ENCODE results near the gene KCNQ1.

KCNQ1 gene

DNA sequence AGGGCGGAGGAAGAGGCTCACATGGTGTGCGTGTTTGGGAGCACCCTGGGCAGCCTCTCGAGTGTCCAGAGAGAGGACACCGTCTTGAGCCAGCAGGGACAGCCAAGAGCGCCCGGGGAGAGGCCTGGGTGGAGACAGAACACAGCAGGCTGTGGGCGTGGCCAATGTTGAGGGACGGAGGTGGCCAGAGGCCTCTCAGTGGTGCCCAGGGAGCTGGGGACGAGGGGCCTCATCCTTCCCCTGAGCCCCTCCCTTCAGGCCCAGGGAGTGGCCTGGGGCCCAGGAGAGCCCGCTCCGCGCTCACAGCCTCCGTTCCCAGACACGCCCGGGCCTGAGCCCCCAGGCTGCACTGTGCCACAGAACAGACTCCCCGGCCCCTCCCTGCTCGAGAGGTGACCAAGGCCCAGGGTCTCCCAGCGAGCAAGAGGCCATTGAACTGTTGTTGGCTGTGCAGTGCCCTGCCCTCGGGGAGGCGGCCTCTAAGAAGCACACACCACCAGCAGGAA is 392.3 kb downstream of the KCNQ1 start:
- no peak for DNase-seq

DNA sequence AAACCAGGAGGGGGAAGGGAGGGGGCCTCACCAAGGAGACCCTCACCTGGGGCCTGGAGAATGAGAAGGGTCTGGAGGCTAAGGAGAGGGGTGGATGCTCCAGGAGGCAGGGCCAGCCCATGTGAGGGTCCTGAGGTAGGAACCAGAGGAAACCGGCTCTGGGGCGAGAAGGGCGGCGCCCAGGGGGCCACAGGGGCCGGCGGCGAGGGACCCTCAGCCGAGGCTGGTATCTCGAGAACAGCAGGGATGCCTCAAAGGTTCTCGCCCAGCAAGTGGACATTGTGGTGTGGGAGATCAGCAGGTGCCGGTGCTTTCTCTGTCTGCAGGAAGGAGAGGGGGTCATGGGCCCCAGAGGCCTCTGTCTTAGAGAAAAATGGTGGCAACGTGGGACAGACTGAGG is 392.8 kb downstream of the KCNQ1 start:
- DNase-seq: no peak

DNA sequence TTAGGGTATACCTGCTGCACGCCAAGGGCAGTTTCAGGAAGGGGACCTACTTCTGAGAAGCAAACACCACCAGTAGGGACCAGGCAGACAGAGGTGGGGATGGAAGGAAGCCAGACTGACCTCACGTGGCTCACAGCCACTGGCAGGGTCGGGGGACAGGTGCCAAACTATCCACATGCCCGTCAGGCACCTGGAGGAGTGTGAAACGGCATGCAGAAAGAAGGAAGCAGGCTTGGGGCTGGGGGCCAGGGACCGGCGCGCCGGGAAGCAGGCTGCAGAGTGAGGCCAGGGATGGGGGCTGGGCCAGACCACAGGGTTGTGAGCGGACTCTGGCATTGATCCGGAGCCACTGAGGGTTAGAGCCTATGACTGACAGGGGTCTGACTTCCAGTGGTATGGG is 393.3 kb downstream of the KCNQ1 start:
- DNase-seq: no peak

DNA sequence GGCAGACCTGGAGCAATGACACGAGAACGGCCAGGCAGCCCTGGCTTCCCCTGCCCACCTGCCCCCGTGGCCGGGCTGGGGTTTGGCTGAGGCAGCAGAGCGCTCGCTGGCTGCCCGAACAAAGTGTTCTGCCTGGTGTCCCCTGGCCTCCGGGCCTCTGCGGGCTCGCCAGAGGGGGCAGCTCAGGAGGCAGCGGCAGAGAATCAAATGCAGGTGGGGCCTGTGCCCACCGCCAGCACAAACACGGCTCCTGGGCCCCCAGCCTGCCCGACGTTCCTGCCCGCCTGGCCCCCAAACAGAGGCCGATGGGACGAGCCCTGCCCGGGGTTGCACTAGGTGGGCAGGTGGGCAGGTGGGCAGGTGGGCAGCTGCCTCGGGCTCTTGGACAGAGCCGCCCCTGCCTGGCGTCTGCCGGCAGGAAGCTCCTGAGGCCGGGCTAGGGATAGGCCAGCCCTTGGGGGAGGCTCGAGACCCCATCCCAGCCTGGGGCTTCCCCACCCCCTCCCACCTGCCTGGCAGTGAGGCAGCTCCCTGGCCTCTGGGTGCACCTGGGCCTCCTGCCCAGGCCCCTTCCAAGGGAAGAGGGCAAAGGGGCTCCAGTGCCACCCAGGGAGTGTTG is 394.0 kb downstream of the KCNQ1 start:
- no peak for DNase-seq

DNA sequence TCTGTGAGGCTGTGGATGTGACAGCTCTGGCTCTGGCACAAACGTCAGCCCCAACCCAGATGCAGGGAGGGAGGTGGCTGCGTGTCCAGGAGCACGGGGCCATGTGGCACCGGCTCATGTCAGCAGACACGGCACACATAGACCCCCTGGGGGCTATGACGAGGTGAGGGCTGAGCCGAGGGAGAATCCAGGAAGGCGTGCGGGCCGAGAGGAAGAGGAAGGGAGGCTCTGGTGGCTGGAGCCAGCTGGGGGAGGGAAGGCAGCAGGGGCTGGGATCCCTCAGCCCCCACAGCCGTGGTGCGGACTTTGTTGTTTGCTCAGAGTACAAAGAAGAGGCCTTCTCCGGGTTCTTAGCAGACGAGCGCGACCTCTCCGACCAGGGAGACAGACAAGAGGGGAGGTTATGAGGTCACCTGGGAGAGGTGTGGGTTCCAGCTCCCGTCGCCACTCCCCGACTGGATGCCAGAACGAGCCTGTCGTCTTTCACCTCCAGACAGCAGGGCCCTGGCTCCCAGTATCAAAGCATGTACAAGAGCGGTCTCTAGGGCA is 394.7 kb downstream of the KCNQ1 start:
- DNase-seq: no peak

DNA sequence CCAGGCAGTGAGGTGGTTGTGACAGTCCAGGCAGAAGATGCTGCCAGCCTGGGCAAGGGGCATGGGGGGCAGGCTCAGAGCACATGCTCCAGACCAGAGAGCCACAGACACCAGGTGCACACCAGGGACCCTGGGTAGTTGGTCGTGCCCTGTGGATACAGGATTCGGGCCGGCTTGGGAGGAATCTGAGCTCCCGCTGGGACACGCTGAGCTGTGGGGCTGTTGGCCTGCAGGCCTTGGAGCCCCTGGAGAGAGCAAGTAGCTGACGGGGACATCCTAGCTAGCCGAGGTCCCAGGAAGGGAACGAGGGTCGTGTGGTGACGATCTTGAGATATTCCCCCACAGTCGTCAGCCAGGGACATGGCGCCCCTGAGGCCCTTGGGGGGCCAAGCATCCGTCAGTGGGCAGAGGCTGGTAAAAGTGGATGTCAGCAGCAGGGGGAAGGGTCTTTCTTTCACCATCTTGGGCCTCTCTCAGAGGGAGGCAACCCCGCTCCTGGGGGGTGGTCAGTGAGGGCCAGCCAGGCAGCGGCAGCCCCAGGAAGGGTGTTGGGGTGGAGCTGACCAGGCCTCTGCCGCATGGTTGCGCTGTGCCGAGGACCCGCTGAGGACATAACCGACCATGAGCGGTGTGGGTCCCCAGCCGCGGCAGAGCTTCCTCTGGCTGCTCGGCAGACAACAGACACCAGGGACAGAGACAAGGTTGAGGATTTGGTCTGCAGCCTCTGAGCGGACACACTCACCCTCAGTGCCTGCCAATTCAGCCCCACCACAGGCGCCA is 396.8 kb downstream of the KCNQ1 start:
- no peak for DNase-seq

DNA sequence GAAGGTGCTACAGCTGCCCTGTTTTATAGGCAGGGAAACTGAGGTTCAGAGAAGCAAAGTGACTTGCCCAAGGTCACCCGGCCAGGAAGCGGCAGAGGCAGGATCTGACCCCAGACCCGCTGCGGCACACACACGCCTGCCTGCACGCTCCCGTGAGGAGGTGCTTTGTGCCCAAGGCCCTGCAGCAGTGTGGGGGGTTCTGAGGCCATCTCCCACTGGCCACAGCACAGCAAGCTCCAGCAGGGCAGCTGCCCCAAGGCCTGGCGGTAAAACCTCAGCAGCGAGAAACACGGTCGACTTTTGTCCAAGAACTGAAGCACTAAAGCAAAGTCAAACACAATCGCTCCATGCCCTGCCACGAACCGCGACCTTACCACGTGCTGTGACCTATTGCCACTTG is 398.1 kb downstream of the KCNQ1 start:
- no peak for DNase-seq

DNA sequence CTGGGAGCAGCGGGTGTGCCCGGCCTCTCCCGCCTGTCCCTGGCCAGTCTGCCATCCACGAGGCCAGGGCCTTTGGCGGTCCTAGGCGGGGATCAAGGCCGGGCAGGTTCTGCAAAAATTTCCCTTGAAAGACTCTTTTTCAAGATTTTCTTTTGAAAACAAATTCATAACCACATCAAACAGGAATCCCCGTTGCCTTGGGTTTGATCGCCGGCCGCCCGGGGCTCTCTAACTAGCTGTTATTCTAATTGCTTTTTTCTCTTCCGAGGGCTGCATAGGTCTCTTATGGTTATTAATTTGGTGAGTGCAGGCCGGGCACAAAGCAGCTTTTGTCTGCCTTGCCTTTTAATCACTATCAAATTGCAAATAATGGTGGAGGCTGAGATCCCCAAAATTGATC is 398.7 kb downstream of the KCNQ1 start:
- DNase-seq: no peak

DNA sequence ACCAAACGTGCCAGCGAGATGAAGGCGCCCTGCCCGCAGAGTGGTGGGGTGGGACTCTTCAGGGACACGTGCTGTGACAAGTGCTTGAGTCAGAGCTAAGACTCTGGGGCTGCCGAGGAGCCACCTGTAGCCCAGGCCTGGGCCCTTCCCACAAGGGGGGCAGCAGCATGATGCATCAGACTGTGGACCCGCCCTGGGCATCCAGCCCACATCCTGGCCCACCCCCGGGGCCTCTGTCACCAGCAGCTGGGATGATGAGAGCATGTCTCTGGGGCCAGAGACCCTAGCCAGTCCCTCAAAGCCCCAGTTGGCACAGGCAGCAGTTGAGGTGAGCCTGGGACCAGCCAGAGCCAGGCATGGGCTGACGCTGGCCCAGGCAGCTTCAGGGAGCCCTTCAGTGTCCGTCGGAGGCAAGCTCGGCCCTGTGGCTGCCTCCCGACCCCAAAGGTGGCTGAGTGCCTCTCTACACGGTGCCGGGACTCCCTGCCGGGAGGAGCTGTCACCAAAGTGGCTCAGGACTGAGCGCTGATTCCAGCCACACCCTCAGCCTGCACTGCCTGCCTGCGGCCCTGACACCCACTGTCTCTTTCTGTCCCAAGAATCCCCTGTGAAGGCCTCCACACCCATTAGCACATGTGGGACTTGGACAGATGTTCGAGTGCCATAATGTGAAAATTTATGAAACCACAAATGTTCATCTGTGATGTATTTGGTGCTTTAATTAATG is 399.5 kb downstream of the KCNQ1 start:
- DNase-seq: no peak

DNA sequence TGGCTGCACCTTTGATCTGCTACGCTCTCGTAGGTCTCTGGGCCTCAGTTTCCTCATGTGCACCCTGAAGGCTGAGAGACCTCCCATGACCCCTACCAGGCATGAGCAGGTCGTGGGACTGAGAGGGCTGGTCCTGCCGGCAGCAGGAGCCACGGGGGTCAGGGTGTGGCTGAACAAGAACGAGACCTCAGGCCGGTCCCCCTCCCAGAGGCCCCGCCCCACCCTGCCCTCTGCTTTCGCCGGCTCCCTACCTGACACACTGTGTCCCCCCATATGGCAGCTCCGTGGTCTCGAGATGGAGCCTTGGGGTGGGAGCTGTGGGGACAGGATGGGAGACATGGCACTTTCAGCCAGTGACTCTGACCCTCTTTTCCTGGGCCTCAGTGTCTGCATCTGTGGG is 400.2 kb downstream of the KCNQ1 start:
- no peak for DNase-seq

DNA sequence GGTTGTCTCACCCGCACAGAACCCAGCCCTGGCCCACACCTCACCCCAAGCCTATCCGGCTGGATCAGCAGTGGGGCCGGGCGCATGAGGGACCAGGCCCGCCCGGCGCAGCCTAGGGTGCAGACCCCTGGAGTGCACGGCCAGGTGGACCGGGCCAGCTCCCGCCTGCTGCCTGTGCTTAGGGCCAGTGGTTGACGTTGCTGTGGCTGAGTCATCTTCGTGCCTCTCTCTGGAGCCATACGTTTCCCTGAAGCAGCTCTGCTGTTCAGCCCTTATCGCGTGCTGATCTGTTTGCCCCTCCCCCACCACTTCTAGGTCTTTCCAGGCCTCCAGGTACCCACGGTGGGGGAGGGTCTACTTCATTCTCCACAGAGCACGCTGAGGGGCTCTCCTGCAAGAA is 401.2 kb downstream of the KCNQ1 start:
- DNase-seq: no peak

DNA sequence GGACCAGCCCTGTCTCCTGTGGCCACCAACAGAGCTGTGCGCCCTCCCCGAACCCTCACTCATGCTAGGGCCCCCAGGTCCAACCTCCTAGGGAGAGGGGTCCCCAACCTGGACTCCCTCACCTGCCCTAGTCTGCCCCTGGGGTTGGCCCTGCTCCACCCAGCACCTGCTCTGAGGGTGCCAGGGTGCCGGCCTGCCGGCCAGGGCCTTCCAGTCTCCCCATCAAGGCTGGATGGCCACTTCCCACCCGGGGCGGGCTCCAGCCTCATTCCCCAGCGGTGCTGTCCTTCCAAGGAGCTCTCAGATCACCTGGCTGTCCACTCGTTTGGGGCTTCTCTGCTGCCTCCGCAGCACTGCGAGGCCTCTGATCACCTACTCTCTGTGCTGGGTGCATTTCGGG is 401.7 kb downstream of the KCNQ1 start:
- DNase-seq: no peak

DNA sequence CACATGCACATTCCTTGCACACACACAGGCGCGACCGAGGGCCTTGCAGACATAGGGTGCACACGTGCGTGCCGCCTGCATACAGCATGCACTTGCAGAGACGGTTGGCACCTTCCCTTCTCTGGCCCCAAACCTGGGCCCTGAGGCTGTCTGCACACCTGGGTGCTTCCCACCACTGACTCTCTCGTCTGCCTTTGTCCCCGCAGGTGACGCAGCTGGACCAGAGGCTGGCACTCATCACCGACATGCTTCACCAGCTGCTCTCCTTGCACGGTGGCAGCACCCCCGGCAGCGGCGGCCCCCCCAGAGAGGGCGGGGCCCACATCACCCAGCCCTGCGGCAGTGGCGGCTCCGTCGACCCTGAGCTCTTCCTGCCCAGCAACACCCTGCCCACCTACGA is 402.8 kb downstream of the KCNQ1 start:
- no peak for DNase-seq

DNA sequence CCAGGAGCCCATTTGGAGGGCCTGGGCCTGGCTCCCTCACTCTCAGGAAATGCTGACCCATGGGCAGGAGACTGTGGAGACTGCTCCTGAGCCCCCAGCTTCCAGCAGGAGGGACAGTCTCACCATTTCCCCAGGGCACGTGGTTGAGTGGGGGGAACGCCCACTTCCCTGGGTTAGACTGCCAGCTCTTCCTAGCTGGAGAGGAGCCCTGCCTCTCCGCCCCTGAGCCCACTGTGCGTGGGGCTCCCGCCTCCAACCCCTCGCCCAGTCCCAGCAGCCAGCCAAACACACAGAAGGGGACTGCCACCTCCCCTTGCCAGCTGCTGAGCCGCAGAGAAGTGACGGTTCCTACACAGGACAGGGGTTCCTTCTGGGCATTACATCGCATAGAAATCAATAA is 403.7 kb downstream of the KCNQ1 start:
- DNase-seq: no peak

DNA sequence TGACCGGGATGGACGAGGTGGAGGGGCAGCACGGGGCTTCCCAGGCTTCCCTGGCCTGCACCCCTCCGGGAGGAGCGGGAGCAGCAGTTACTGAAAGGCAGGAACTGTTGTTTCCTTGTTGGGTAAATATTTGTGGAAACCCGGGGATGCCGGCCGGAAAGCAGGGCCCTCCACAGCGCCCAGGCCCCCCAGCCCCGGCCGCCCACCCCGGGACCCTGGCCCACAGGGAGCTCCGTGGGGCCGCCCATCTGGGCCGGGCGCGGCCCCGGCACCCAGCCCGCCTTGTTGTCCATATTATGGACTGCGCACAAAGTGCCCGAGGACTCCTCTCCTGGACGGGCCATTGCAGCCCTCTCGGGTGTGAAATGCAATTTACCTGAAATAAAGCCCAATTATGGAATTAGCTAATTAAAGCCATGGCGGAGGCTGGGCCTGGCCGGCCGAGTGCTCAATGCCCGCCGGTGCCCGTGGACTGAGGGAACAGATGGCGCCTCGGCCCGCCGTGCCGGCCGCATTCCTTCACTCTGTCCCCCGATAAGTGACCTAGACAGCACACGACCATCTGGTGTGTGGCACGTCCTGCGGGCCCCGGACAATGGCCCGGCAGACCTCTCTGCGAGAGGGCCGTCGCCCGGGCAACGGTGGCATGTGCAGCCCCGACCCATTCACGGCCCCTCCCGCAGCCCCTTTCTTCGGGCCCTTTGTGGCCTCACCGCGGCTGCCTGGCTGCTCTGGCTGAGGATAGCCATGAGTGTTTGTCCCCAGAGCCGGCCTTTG is 405.4 kb downstream of the KCNQ1 start:
- no peak for DNase-seq

DNA sequence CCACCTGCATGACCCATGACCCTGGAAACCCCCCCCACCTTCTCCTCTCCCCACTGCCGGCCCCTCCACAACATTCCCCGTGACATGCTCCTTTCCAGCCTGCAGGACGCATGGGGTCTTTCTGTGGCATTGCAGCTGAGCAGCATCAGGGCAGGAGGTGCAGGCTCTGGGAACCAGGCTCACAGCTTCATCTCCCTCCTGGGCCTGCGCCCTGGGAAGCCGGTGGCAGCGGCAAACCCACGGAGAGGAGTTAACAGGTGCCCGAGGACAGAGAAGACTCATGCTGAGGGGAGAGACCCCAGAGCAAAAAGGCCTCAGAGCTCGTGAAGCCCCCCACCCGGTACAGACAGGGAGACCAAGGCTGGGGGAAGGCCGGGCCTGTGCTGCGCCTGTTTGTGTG is 408.6 kb downstream of the KCNQ1 start:
- no peak for DNase-seq

DNA sequence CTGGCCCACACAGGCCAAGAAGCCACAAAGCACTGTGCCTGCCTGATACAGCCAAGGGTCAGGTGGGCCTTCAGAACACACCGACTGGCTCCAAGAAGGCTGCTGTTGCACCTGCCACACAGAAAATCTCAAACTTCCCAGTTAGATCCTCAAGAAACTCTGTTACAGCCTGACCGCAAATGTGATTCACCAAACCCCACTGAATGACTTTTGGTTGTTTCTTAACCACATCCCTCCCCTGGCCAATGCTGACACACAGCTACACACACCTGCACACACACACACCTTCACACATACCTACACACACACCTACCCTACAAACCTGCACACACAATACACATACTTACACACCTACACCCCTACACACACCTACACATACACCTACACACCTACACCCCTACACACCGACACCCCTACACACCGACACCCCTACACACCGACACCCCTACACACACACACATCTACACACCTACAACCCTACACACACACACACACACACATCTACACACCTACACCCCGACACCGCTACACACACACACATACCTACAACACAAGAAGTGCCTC is 409.3 kb downstream of the KCNQ1 start:
- DNase-seq: no peak

DNA sequence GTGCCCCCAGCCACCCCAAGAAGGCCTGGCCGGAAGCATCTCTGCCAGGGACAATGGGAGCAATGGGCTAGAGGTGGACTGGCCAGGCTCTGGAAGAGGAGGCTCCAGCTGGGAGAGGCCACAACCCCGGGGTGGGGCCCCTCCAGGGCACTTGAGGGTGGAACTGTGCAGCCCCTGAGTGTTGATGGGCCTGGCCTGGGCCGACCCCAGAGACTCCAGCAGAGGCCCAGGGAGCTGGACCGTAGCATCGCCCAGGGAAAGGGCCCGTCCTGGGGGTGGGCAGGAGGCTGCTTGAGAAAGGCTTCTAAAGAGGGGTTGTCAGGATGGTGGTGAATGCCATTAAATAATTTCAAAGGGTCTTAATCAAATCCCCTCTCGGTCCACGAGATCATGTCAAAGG is 410.4 kb downstream of the KCNQ1 start:
- no peak for DNase-seq

DNA sequence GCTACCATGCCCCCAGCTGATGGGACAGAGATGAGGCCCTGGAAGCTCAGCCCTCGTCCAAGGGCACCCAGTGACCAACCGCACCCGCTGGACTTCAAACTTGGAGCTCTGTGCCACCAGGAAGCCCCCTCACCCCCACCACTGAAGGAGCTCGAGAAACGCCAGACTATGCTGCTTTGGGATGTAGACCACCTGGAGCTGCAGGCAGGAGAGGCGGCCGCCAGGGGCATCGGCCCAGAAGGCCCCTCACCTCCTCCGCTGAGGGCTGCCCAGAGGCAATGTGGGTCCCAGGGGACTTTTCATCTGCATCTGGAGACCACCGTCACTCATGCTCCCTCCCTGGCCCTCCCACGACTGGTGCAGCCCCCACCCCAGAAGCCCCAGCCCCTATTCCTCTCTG is 412.5 kb downstream of the KCNQ1 start:
- DNase-seq: no peak

DNA sequence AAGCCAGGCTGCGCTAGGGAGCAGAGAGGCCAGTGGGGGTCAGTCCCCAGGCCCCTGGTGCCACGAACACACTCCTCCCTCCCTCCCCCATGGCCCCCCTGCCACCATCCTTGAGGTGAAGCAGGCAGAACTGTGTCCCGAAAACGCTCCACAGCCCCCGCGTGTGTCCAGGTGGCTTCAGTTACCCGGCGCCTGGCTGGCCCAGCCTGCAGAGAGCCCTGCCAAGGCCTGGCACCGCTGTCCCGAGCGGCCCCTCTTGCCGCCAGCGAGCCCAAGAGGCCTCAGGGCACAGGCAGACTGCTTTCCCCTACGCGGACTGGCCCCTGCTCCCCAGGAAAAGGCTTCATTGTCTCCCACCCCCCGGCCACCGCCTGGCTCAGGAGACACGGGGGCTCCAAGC is 413.1 kb downstream of the KCNQ1 start:
- no peak for DNase-seq

DNA sequence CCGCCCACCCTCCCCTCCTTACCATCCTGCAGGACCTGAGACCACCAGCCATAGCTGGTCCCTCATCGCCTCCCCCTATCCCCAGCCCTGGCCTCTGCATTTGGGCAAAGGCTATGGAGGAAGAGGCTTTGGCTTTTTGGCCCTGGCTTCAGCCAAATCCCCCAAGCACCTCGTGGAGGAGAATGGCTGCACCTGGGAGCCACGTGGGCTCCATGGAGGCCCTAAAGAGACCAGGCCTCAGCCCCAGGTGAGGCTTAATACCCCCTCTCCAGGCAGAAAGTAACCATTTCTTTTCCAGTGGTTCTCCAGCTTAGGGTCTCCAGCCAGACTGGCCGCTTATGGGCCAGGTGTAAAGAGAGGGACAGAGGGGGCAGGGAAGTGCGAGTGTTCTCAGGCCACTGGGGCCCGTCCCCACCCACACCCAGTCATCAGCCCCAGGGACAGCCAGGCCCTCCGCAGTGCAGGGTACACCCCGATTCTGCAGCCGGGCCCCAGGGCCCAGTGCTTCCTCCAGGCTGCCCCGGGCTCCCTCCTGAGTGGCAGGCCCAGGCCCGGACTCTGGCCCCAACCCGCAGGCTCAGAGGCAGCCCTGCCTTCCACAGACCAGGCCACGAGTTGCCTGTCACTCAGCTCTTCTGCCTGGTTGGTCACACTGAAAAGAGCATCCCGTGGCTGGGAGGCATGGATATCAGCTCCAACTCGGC is 414.3 kb downstream of the KCNQ1 start:
- DNase-seq: no peak

DNA sequence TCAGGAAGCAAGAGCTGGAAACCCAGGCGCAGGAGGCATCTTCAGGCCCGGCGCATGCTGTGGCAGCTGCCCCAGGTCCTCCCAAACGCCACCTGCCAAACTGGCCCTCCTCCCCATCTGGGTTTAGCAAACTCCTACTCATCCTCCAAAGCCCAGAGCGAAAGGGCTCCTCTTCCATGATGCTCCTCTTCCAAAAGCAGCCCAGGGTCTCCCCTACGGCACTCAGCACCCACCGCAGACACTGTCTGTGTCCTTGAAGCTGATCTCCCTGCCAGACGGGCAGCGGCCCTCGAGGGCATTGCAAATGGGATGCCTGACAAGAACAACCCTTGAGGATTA is 414.9 kb downstream of the KCNQ1 start:
- no peak for DNase-seq

All from stimulated activated CD4-positive, alpha-beta T cell treated with anti-CD3 and anti-CD28 coated beads, Interleukin-15, amount 100 ng/mL, for 24 hours (primary cell).